HL-60 (cell line): ENCODE results near the gene ZMIZ1.

Experiments used
- CTCF ChIP-seq: IDR thresholded peaks from one replicate; pipeline ENCODE4 v1.5.1; 2011; ENCODE audit warnings: low read length, control low read depth, inconsistent platforms; ENCODE audit not compliant: insufficient read depth
- GABPA ChIP-seq: IDR thresholded peaks from 2 replicates; pipeline ENCODE4 v1.6.1; 2012; ENCODE audit warnings: low read depth
- POLR2AphosphoS5 ChIP-seq: IDR thresholded peaks from 2 replicates; pipeline ENCODE4 v1.6.1; 2012; ENCODE audit warnings: low read depth
- REST ChIP-seq: IDR thresholded peaks from 2 replicates; pipeline ENCODE4 v1.6.1; 2012; ENCODE audit warnings: low read depth; ENCODE audit not compliant: insufficient replicate concordance
- SPI1 ChIP-seq: IDR thresholded peaks from 2 replicates; pipeline ENCODE4 v1.6.1; 2012; ENCODE audit warnings: low read depth, mild to moderate bottlenecking, borderline replicate concordance

- TF ChIP-seq CTCF (no peak), REST (no peak), GABPA (no peak), POLR2AphosphoS5 (no peak), SPI1 (no peak)
Measured at GRCh38 chr10:79082631-79083596, 14.1 kb downstream of the ZMIZ1 start.
